Fibroblast of pulmonary artery (primary cell): ENCODE data around the gene CRYBG1.

Experiments used
- DNase-seq: peaks from one replicate; pipeline ENCODE4 v3.0.0-alpha.2; 2010; ENCODE audit warnings: low read depth
- H3K4me3 ChIP-seq: replicated peaks from 2 replicates; pipeline ENCODE4 v1.5.1; 2011; ENCODE audit warnings: low read depth, mild to moderate bottlenecking, control low read depth, low read length, moderate library complexity
- CTCF ChIP-seq: IDR thresholded peaks from 2 replicates; pipeline ENCODE4 v1.5.1; 2011; ENCODE audit warnings: mild to moderate bottlenecking, control low read depth, low read length, inconsistent platforms; ENCODE audit errors: missing control alignments

Gene CRYBG1

GRCh38 chr6:106446983-106447382 is 86.5 kb downstream of the CRYBG1 start:
- no peak overlapping the region for H3K4me3 ChIP-seq
- no peak for TF ChIP-seq CTCF
- no peak for DNase-seq

GRCh38 chr6:106448000-106448426 is 87.5 kb downstream of the CRYBG1 start:
- DNase-seq: no peak
- no peak for TF ChIP-seq CTCF
- H3K4me3 ChIP-seq: no peak overlapping the region

GRCh38 chr6:106450653-106451052 is 90.1 kb downstream of the CRYBG1 start:
- H3K4me3 ChIP-seq: no peak overlapping the region
- no peak for DNase-seq
- TF ChIP-seq CTCF: no peak

GRCh38 chr6:106451439-106451838 is 90.9 kb downstream of the CRYBG1 start:
- no peak for TF ChIP-seq CTCF
- no peak overlapping the region for H3K4me3 ChIP-seq
- DNase-seq: peak; percentile 34

GRCh38 chr6:106452628-106453027 is 92.1 kb downstream of the CRYBG1 start:
- no peak for DNase-seq
- no peak overlapping the region for H3K4me3 ChIP-seq
- TF ChIP-seq CTCF: no peak

GRCh38 chr6:106453756-106454367 is 93.3 kb downstream of the CRYBG1 start:
- no peak overlapping the region for H3K4me3 ChIP-seq
- TF ChIP-seq CTCF: no peak
- no peak for DNase-seq

GRCh38 chr6:106456756-106457155 is 96.2 kb downstream of the CRYBG1 start:
- DNase-seq: no peak
- no peak overlapping the region for H3K4me3 ChIP-seq
- no peak for TF ChIP-seq CTCF
